CD4-positive, alpha-beta T cell (primary cell): ENCODE data around the gene DHCR7. TPM values are rescaled to one million over a fixed set of nuclear protein-coding genes. Genes with fewer than 3 reads are reported as not detected.

Experiments
- ATAC-seq: fragments of 200-7000 bp; cut with Tn5 transposase; one replicate; pipeline ENCODE4 v1.10.0; 2022; ENCODE audit warnings: mild to moderate bottlenecking; ENCODE audit not compliant: poor library complexity
- CTCF ChIA-PET: fragments of 350-600 bp; sonication (Branson Sonifier 250); formaldehyde crosslinking; loops from one replicate; lab custom pipeline; 2021; ENCODE audit warnings: antibody characterized with exemption, inconsistent platforms; lab: Charles Lee
- POLR2A ChIA-PET: fragments of 350-600 bp; sonication (Branson Sonifier 250); formaldehyde crosslinking; loops from one replicate; lab custom pipeline; 2021; ENCODE audit warnings: antibody characterized with exemption, inconsistent platforms; lab: Charles Lee
- DNase-seq, 14 experiments: peaks; one replicate each; pipeline ENCODE4 v3.0.0-alpha.2; 2013 to 2020; ENCODE audit warnings: mixed read lengths in 2 of 14
- H3K27ac ChIP-seq, 2 donors: one replicate each; pipeline versions ENCODE4 v1.5.1 to v1.7.0; 2013; ENCODE audit warnings: low read length in 2 of 2, low read depth in 1 of 2, mild to moderate bottlenecking in 1 of 2
- H3K27me3 ChIP-seq, 2 experiments: 1 replicate in 1 of 2; 2 replicates in 1 of 2; pipeline versions ENCODE4 v1.6.1 to v1.7.0; 2013; ENCODE audit warnings: low read length in 2 of 2, control low read depth in 1 of 2, mild to moderate bottlenecking in 1 of 2, moderate library complexity in 1 of 2; ENCODE audit not compliant: insufficient read depth in 2 of 2, control insufficient read depth in 1 of 2
- H3K36me3 ChIP-seq: one replicate; pipeline ENCODE4 v1.6.1; 2013; ENCODE audit warnings: low read length, control low read depth; ENCODE audit not compliant: insufficient read depth
- H3K4me1 ChIP-seq: one replicate; pipeline ENCODE4 v1.6.1; 2013; ENCODE audit warnings: low read length, control low read depth; ENCODE audit not compliant: insufficient read depth
- H3K4me3 ChIP-seq: one replicate; pipeline ENCODE4 v1.5.1; 2013; ENCODE audit warnings: mild to moderate bottlenecking, low read length, moderate library complexity
- H3K9me3 ChIP-seq, 2 experiments: 1 replicate in 1 of 2; 2 replicates in 1 of 2; pipeline versions ENCODE4 v1.6.1 to v1.7.0; 2013; ENCODE audit warnings: low read length in 2 of 2, mild to moderate bottlenecking in 2 of 2, control low read depth in 1 of 2, moderate library complexity in 1 of 2; ENCODE audit not compliant: control insufficient read depth in 1 of 2, insufficient read depth in 1 of 2
- H3K27ac Mint-ChIP-seq: one replicate; pipeline ENCODE4 v1.8.0; 2020; ENCODE audit warnings: mixed read lengths
- H3K27me3 Mint-ChIP-seq: one replicate; pipeline ENCODE4 v1.8.0; 2021; ENCODE audit warnings: mixed read lengths
- H3K36me3 Mint-ChIP-seq: one replicate; pipeline ENCODE4 v1.8.0; 2021; ENCODE audit warnings: low read depth, mixed read lengths
- H3K4me1 Mint-ChIP-seq: one replicate; pipeline ENCODE4 v1.8.0; 2021; ENCODE audit warnings: low read depth, mixed read lengths
- H3K4me3 Mint-ChIP-seq: one replicate; pipeline ENCODE4 v1.8.0; 2020; ENCODE audit warnings: mild to moderate bottlenecking, mixed read lengths
- H3K9me3 Mint-ChIP-seq: one replicate; pipeline ENCODE4 v1.8.0; 2020; ENCODE audit warnings: mixed read lengths
- CTCF ChIP-seq: fragments of 200-600 bp; IDR thresholded peaks from one replicate; pipeline ENCODE4 v1.8.0; 2022; ENCODE audit warnings: antibody characterized with exemption, mild to moderate bottlenecking
- intact Hi-C, 2 experiments: fragments of 100-400 bp; cut with DNase I in 1 of 2; cut with micrococcal nuclease in 1 of 2; formaldehyde crosslinking; loops; one replicate each; pipeline versions ENCODE4 v1.15.1 to v1.9.0; 2023 to 2025; cut with DNase I, micrococcal nuclease
- total RNA-seq, 174 experiments: library from RNA in 2 of 174; stranded (reverse) in 2 of 174; gene quantifications; one replicate each; pipeline ENCODE4 v1.2.3 and lab custom pipeline; 2021 to 2026

Gene DHCR7
- total RNA-seq, 2 experiments from 2014 or later, result 30.2 to 30.6 TPM

- intact Hi-C loops, result no loop called here
- no peaks in the 10 kb centered on the region for H3K4me1 Mint-ChIP-seq
- POLR2A ChIA-PET, result no interaction called here
- H3K27me3 Mint-ChIP-seq, result no peaks in the 10 kb centered on the region
- Histone ChIP-seq H3K4me1 (no peaks in the 10 kb centered on the region), H3K9me3 (no peaks in the 10 kb centered on the region), H3K27ac (no peak overlapping the region), H3K36me3 (peaks cover 59% of the 10 kb centered on the region), H3K27me3 (no peaks in the 10 kb centered on the region), H3K4me3 (no peak overlapping the region)
- H3K27ac Mint-ChIP-seq, result no peak overlapping the region
- H3K9me3 Mint-ChIP-seq, result no peaks in the 10 kb centered on the region
- DNase-seq, result no peak
- H3K4me3 Mint-ChIP-seq, result no peak overlapping the region
- no peak for ATAC-seq
- CTCF ChIA-PET, result no interaction called here
- H3K36me3 Mint-ChIP-seq, result peaks cover 82% of the 10 kb centered on the region
- TF ChIP-seq CTCF, result no peak
Observed at GRCh38 chr11:71470946-71471345, 22.8 kb upstream of the DHCR7 start.

GRCh38 chr11:71467164-71467563 is 19.0 kb upstream of the DHCR7 start:
- Mint-ChIP-seq H3K27ac (no peak overlapping the region), H3K27me3 (no peaks in the 10 kb centered on the region), H3K36me3 (peaks cover 86% of the 10 kb centered on the region), H3K4me1 (no peaks in the 10 kb centered on the region), H3K4me3 (no peak overlapping the region), H3K9me3 (no peaks in the 10 kb centered on the region)
- Histone ChIP-seq H3K36me3 (peaks cover 46% of the 10 kb centered on the region), H3K27me3 (no peaks in the 10 kb centered on the region), H3K4me3 (no peak overlapping the region), H3K4me1 (no peaks in the 10 kb centered on the region), H3K9me3 (no peaks in the 10 kb centered on the region), H3K27ac (no peak overlapping the region)
- ChIA-PET CTCF (no interaction called here), POLR2A (interaction anchor here (0.9 kb wide), 1 partner anchor 15 kb away, joined by 3 read pairs; the partner anchor contains the start of gene NADSYN1)
- ATAC-seq (no peak), DNase-seq (no peak)
- no peak for TF ChIP-seq CTCF
- intact Hi-C loops, result no loop called here

- ATAC-seq (no peak), DNase-seq (no peak)
- CTCF ChIA-PET, result no interaction called here
- Histone ChIP-seq H3K4me3 (no peak overlapping the region), H3K27me3 (no peaks in the 10 kb centered on the region), H3K9me3 (no peaks in the 10 kb centered on the region), H3K27ac (no peak overlapping the region), H3K4me1 (no peaks in the 10 kb centered on the region), H3K36me3 (peaks cover 46% of the 10 kb centered on the region)
- no peak for TF ChIP-seq CTCF
- no peak overlapping the region for H3K4me3 Mint-ChIP-seq
- intact Hi-C loops, result no loop called here
- peaks cover 86% of the 10 kb centered on the region for H3K36me3 Mint-ChIP-seq
- H3K27ac Mint-ChIP-seq, result no peak overlapping the region
- POLR2A ChIA-PET, result interaction anchor here (0.9 kb wide), 1 partner anchor 14 kb away, joined by 3 read pairs; the partner anchor contains the start of gene NADSYN1
- H3K9me3 Mint-ChIP-seq, result no peaks in the 10 kb centered on the region
- no peaks in the 10 kb centered on the region for H3K27me3 Mint-ChIP-seq
- no peaks in the 10 kb centered on the region for H3K4me1 Mint-ChIP-seq
Observed at GRCh38 chr11:71466358-71466757, 18.2 kb upstream of the DHCR7 start.
